HG03520 (cell line): ENCODE measurements around the gene CCSER1.
"Not testable (repeated sequence)": the region's sequence is repeated elsewhere in the genome, so short reads cannot be mapped to it uniquely, and the experiment has no call there.

ENCODE experiments used
- ATAC-seq: cut with Tn5 transposase; IDR thresholded peaks from one replicate; pipeline ENCODE4 v1.9.1; 2021; ENCODE audit warnings: mild to moderate bottlenecking, moderate library complexity; ENCODE audit not compliant: unreplicated experiment

Gene CCSER1

DNA sequence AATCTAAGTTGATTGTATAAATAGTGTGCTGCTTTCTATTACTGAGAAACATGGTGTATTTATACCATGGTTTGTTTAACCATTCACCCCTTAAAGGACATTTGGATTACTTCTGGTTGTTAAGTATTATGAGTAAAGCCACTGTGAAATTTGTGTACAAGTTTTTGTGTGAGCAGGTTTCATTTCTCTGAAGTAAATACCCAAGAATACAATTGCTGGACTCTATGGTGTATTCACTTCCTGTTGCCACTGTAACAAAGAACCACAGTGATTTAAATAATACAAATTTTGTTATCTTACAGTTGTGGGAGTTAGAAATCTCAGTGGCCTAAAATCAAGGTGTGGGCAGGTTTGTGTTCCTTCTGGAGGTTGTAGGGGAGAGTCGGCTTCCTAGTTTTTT is 869.6 kb downstream of the CCSER1 start:
- peak; percentile 72 for ATAC-seq

DNA sequence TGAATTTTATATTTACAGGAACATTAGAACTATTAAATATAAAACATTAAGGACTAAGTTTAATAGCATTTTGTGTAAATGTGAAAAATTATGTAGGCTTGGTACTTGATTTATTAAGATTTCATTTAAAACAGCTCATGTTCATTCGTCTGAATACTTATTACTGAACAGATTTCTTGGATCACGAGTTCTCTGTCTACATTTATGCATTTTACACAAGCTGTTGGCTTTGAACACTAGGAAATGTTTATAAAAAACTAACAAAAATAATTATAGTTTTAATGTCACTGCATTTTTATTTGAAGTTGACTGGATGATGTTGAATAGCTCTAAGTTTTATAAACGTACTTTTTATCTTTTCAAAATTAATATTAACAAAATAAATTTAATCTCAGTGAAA is 888.7 kb downstream of the CCSER1 start:
- no peak for ATAC-seq

DNA sequence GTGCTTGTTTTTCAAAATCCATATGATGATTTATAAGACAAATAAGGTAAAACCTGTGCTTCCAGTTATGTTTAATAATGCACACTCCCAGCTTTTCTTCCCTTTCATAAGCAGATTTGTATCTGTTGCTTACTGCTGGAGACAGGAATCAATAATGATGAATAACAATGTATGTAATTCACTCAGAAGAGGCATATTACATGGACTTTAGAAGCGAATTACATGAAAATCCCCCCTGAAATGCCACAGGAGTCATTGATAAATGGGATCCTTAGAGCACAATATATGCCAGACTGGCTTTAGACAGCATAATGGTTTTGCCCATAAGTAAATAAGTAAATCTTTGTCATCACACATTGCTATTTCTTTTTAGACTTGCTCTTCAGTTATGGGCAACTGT is 892.3 kb downstream of the CCSER1 start:
- no peak for ATAC-seq

DNA sequence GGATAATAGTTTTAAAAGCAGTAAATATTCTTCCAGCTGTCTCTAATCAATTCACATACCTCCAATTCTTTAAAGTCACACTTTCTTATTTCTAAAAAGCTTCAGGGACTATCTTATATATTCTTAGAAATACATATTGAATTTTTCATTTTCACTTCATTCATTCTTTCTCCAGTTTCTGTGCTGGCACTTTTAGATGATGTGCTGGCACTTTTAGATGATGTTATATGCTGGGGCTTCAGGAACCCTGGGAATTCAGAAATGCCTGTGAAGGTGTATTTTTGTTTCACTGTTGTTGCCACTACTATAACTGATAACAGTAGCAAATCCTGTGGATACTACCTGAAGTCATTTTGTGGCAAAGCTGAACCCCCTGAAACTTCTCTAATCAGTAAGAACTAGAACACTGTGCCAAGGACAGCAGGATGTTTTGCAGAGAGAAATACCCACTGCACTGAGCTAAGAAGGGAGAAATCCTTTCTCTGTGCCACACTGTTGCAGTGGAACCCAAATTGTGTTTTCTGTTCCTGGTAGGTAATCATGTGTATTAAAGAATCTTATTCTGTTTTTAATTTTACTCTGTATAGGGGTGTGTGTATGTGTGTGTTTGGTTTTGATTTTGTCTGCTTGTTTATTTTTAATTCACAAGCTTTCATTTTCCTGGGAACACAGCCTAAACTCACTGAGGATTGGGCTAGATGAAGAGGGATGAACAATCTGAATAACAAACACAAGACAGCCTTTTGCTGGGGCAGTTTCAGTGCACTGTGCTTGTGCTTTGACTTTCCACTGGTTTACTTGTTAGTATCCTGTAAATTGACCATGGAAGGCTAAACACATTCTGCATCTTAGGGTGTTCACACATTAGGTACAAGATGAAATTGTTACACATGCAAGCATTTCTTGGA is 898.3 kb downstream of the CCSER1 start:
- no peak for ATAC-seq

DNA sequence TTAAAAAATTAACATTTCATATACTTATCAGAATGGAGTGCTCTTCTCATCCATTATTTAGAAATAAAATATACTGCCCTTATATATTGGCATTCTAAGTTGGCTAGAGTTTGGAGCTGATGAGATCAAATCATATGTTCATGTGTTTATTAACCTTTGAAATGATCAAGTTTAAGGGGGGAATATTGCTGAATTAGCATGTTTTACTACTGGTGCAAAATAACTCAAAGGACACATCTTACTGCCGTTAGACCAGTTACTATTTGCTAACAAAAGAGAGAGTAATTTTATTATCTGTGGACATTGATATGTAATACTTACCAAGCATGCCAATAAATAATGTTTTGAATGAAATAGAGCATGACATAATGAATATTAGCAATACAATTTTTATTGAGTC is 901.0 kb downstream of the CCSER1 start:
- no peak for ATAC-seq

DNA sequence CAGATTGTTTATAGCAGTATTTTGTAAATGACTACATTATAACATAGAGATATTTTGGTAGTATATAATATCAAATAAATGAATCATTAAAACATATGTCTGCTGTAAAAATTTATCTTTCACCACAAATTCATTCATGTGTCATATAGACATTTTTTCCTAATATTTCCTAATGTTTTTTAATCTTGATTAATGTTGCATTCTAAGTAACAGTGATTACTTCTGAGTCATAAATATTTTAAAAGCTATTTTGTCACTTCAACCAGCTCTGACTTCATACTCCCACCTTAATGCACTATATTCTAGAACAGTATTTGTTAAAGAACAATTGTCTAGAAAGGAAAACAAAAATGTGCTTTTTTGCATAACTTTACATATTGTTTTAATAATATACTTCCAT is 904.6 kb downstream of the CCSER1 start:
- no peak for ATAC-seq

DNA sequence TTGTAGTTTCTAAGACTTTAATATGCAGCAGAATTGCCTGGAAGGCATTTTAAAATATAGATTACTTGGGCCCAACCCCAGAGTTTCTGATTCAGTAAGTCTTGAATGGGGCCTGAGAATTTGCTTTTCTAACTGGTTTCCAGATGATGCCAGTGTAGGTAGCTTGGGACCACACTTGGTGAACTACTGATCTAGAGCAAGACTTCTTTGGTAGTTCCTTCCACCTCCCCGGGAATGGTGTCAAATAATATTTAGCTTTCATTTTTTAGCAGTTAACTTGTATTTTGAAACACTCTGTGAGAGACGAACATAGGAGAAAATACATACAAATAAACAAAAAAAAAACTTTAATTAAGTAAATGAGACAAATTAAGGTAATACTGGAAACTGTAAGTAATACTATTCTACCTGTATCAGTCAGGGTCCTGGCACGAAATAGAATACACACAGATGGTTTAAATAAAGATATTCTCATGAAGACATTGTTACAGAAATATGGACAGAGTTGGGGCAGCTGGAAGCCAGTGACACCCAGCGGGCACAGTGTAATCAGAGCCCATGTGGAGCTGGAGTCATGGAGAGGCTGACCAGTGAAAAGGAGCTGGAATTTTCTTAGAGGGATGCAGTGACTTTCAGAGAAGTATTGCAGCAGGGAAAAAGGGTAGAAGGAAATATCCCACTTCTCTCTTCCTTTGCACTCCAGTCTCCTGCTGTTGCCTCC is 905.7 kb downstream of the CCSER1 start:
- no peak for ATAC-seq

DNA sequence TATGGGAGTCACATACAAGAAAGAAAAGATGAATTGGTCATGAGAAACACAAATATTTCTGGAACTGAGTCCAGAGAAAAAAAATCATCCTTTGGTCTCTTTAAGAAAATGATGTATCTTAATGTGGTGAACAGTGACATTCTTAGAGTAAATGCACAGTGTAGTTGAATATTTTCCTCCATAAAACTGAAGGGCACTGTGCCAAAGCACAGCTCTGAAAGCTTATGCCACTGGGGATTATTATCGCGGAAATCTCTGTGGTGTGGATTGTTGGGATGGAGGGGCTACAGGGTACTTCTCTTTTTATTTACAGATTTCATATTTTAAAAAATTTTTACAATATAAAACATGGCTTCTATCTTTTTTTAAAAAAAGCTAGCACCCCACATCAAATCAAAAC is 908.1 kb downstream of the CCSER1 start:
- ATAC-seq: no peak

DNA sequence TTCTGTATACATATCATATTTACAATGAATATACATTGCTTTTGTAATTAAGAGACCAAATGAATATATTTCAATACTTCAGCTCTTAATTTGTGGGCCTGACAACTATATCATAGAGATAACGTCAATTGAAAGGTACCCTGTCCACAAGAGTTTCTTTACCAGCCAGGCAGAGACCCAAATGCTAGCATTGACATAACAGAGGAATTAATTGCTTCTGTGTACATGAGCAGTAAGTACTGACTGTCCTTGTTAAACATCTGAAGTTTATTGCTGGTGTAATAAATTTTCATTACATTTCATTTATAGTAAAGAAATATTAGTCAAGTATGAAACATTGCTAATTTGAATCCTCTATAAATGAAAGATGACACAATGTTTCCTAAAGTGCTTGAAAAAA is 910.8 kb downstream of the CCSER1 start:
- no peak for ATAC-seq

DNA sequence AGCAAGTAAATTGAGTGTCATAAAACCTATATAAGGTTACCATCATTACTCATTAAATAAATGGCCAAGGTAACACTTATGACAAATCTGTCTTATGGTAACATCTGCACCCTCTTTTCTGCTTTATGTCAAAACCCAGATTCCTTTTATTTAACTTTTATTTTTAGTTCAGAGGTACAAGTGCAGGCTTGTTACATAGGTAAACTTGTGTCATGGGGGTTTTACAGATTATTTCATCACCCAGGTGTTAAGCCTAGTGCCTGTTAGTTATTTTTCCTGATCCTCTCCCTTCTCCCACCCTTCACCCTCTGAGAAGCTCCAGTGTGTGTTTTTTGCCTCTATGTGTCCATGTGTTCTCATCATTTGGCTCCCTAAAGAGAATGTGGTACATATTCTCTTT is 930.7 kb downstream of the CCSER1 start:
- ATAC-seq: no peak

DNA sequence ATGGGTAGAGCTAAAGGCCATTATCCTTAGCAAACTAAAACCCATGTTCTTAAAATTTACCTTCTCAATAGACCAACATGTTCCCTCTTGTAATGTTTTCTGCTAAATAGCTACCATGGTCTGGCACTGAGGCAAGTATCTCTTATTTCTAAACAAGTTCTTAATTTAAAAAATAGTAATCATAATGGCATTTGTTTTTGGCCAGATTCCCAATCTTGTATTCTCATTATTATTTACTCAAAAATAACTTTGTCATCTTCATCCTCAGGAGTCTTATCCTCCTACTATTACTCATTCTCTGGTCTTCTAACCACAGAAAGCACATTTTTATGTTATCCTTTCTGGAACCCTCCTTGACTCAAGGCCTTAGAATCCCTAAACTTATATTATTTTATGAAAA is 931.2 kb downstream of the CCSER1 start:
- ATAC-seq: no peak

DNA sequence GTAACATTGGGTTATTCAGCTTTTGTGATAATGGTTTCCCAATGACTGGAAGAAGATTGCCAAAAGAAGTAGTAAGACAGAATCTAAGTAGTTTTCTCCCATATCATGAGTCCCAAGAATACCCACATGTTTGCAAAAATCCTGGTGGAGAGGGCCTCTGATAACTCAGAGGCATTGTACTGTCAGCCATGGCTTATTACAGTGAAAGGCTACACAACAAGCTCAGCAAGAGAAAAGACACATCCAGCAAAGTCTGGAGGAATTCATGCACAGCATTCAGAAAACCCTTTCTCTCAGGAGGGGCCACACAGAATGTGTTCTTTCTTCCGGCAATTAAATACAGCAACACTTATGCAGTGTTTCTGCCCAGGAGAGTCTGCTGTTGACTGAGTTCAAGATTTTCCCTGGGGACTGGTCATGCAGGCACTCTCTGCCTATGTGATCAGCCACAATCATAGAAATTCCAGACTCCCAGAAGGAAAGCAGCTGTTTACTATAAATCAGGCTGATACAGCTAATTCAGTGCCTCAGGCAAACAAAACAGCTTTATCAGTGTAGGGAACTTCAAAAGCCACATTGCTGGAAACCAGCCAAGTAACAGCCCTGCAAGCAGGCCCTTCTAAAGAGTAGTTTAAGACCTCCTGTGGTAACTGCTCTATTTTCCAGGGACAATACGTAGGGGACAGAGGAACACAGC is 937.1 kb downstream of the CCSER1 start:
- ATAC-seq: no peak

DNA sequence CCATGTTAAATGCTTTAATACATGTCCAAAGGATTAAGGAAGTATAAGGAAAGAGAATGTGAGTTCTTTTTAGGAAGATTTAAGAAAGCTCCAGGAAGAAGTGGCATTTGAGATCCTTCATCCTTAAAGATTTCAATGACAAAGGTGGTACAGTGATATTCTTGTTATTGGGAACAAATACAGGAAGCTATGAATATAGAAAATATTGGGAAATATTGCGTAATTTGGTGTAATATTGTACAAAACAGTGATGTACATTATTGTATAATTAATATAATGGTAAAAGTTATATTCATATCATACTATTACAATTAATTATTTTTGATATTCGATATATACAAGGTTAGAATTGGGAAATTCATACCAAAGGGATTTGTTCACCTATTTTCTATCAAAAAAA is 937.9 kb downstream of the CCSER1 start:
- no peak for ATAC-seq

DNA sequence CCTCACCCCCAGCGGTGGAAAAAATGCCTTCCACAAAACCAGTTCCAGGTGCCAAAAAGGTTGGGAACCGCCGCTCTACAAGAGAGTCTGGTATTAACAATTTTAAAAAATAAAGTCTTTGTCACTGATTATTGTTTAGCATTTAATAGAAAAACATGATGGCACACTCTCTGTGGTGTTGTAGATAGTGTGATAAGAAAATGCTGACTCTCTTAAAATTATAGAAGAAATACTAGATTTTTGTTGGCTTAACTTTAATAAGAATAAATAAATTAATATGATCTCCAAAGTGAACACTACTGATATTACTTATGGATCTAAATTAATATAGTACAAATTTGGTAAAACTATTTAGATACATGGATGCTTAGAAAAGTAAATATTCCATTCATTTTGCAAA is 943.5 kb downstream of the CCSER1 start:
- ATAC-seq: no peak

DNA sequence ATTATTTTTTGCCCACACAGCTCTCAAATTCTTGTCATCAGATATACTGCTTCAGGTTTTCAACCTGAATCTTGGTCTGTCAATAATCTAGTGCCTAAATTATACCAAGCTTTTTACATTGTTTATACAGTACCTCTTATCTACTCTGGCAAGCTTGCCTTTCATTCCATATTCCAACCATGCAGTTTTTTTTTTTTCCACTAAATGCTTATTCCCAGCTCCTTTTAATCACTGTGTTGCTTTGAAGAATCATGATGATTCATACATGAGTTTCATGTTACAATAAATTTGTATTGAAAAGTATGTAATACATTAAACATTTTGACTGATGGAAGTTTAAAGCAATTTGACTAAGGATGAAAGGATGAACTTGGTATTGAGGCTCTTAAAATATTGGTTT is 949.0 kb downstream of the CCSER1 start:
- no peak for ATAC-seq

DNA sequence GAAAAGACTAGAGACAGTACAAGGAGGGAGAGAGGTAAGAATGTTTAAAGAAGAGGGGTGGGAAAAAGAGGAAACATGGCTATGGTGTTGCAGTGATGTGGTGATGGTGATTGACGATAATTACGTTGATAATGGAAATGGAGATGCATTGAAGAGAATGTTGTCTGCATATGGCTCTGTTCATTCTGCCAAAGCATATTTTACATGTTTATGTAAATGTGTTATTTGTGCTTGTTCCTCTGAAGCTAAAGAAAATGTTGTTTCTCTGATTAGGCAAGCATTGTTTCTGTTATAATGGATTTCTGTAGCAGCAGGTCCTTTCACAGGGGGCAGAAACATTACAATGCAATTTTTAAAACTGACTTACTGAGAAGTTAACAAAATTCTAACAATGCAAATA is 958.8 kb downstream of the CCSER1 start:
- ATAC-seq: no peak

DNA sequence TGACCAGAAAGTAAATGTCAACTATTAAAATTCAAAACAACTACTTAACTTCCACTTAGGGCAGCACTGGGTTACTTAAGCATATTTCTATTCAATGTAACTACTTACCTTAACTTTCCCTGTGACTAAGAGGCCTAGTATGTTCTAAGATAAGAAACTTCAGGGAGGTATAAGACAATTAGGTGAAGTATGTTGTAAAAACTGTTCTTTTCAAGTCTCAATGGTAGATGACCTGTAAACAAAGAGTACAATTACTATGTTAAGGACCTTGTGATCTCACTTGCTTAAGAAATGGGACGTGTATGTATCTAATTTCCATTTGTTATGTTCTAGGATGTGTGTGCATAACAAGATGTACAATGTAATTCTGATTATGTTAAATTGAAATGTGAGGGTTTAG is 960.5 kb downstream of the CCSER1 start:
- ATAC-seq: no peak

DNA sequence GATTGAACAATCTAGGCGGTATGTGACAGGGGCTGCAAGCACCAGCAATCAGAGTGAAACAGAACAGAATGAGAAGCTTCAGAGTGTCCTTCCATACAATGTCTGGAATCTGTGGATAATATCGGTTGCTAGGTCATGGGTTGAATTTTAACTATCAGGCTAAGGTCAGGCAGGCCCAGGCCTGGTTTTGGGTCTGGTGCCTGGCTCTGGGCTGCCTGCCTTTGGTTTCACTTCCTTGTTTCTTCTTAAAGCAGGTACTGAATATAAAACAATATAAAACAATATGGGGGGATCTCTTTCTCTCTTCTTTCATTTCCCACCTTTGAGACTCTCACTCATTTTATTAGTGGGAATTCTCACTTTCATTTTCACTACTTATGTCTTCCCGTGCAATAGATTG is 962.0 kb downstream of the CCSER1 start:
- no peak for ATAC-seq

DNA sequence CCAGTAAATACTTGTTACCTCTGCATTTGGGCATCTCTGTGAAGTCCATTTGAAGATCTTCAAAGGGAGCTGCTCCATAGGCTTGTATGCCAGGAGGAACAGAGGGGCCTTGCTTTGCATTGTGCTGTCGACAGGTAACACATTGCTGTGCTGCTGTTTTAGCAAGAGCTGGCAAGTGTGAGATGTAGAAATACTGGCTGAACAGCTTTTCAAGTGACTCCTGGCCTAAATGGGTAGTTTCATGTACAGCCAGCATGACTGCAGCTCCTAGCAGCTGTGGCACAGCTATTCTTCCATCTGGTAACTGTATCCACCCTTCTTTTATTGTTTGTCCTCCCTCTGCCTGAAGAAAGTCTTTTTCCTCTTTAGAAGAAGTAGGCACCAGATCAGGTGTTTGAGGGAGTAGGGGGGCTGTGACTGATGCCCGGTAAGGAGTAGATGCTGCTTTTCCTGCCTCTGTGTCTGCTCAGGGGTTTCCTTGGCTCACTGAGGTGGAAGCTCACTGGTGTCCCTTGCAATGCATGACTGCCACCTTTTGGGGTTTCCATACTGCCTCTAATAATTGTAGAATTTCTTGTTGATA is 965.3 kb downstream of the CCSER1 start:
- ATAC-seq: no peak

DNA sequence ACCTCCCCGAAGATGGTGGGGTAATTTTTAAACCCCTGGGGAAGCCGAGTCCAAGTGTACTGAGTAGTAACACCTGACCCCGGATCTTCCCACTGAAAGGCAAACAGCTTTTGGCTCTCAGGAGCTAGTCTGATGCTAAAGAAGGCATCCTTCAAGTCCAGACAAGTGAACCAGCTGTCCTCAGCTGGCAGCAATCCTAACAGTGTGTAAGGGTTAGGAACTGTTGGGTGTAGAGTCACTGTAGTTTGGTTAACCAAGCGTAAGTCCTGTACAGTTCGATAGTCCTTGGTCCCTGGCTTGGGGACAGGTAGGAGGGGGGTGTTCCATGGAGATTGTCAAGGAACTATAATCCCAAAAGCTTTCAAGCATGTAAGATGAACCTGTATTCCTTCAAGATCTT is 967.0 kb downstream of the CCSER1 start:
- not testable (repeated sequence) for ATAC-seq

DNA sequence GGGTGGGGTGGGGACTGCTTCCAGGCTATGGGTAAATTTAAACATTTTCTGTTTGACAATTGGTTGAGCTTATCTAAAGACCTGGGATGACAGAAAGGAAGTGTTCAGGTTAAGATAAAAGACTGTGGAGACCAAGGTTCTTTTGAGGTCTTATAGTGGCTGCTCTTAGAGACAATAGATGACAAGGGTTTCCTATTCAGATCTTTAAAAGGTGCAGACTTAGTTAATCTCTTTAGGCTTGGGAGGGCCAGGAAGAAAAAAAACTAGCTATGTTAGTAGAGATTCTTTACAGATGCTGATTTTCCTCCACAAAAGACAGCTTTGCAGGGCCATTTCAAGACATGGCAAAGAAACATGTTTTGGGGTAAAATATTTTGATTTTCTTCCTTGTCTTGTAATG is 972.5 kb downstream of the CCSER1 start:
- no peak for ATAC-seq
